SU-DHL-6 (cell line): ENCODE measurements around the gene ZNF365.

ENCODE experiments used
- H2AFZ ChIP-seq: fragments of 200-600 bp; sonication (generic); 2 replicates; pipeline ENCODE4 v1.6.1; 2014; ENCODE audit warnings: low read depth, mild to moderate bottlenecking, moderate library complexity, mixed read lengths, antibody characterized with exemption, low read length; ENCODE audit not compliant: severe bottlenecking
- H3F3A ChIP-seq: fragments of 200-600 bp; shearing (Covaris generic); 2 replicates; pipeline ENCODE4 v1.6.0; 2016; ENCODE audit warnings: antibody characterized with exemption, mild to moderate bottlenecking; ENCODE audit not compliant: insufficient read depth
- H3K27ac ChIP-seq: fragments of 200-600 bp; sonication (generic); 2 replicates; pipeline ENCODE4 v1.5.1; 2016; ENCODE audit warnings: low read depth, mild to moderate bottlenecking, low read length, moderate library complexity, mixed read lengths
- H3K27me3 ChIP-seq: fragments of 200-600 bp; sonication (generic), shearing (Covaris generic); 2 replicates; pipeline ENCODE4 v1.6.0; 2014; ENCODE audit warnings: mild to moderate bottlenecking, low read length
- H3K36me3 ChIP-seq: fragments of 200-600 bp; sonication (generic); 2 replicates; pipeline ENCODE4 v1.6.1; 2014; ENCODE audit warnings: mild to moderate bottlenecking, low read length, mixed read lengths
- H3K4me2 ChIP-seq: fragments of 300-600, 200-600 bp; shearing (Covaris generic), sonication (generic); 2 replicates; pipeline ENCODE4 v1.6.0; 2014; ENCODE audit warnings: low read length, low read depth, mild to moderate bottlenecking; ENCODE audit not compliant: poor library complexity, severe bottlenecking
- H3K4me3 ChIP-seq: fragments of 200-600 bp; sonication (generic); 2 replicates; pipeline ENCODE4 v1.5.1; 2014; ENCODE audit warnings: antibody characterized with exemption, low read length, mild to moderate bottlenecking, mixed read lengths; ENCODE audit not compliant: insufficient read depth, poor library complexity, severe bottlenecking
- H3K79me2 ChIP-seq: fragments of 200-600 bp; sonication (generic); 2 replicates; pipeline ENCODE4 v1.6.1; 2014; ENCODE audit warnings: mild to moderate bottlenecking, low read length, moderate library complexity; ENCODE audit not compliant: insufficient read depth
- H3K9ac ChIP-seq: fragments of 200-600 bp; sonication (generic); 2 replicates; pipeline ENCODE4 v1.7.0; 2014; ENCODE audit warnings: mild to moderate bottlenecking, low read length
- H3K9me2 ChIP-seq: fragments of 200-600 bp; sonication (generic); replicated peaks from 2 replicates; pipeline ENCODE4 v1.6.1; 2014; ENCODE audit warnings: low read length; ENCODE audit not compliant: insufficient read depth
- H3K9me3 ChIP-seq: fragments of 200-600 bp; sonication (generic); 2 replicates; pipeline ENCODE4 v1.6.1; 2014; ENCODE audit warnings: low read length, mixed read lengths; ENCODE audit not compliant: insufficient read depth
- H4K20me1 ChIP-seq: fragments of 200-600 bp; sonication (generic); 2 replicates; pipeline ENCODE4 v1.6.1; 2014; ENCODE audit warnings: low read depth, mild to moderate bottlenecking, antibody characterized with exemption, low read length, moderate library complexity, mixed read lengths
- EZH2phosphoT487 ChIP-seq: fragments of 200-600 bp; sonication (generic), shearing (Covaris generic); conservative IDR thresholded peaks from 2 replicates; pipeline ENCODE4 v1.6.1; 2018; ENCODE audit warnings: mild to moderate bottlenecking, antibody characterized with exemption, low read length, moderate library complexity, mixed read lengths
- TF ChIP-seq, protein P1 (sequence below): fragments of 200-600 bp; sonication (generic); IDR thresholded peaks from one replicate; pipeline ENCODE4 v1.5.1; 2017; ENCODE audit warnings: antibody characterized with exemption, mild to moderate bottlenecking, low read length, moderate library complexity; ENCODE audit not compliant: insufficient read depth, poor library complexity, severe bottlenecking

Gene ZNF365

DNA sequence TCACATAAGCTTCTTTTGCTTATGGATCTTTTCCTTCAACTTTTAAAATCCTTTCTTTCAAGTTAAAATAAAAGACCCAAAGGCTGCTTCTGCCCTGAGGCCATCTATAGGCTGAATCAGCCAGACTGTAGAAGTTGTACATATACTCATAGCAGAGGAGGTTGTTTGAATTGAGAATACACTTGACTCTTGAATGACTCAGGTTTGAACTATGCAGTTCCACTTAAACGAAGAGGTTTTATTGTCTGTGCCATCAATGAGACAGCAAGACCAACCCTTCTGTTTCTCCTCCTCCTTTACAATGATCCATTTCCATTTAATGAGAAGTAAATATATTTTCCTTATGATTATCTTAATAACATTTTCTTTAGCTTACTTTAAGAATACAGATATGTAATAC lies 5.8 kb downstream of the ZNF365 start:
- no peak overlapping the region for H3K9ac ChIP-seq
- H3K4me2 ChIP-seq: no peak overlapping the region
- H3K36me3 ChIP-seq: no peaks in the 10 kb centered on the region
- H3K4me3 ChIP-seq: no peak overlapping the region
- H3K27me3 ChIP-seq: no peaks in the 10 kb centered on the region
- H3F3A ChIP-seq: no peaks in the 10 kb centered on the region
- H2AFZ ChIP-seq: no peak overlapping the region
- no peaks in the 10 kb centered on the region for H4K20me1 ChIP-seq
- no peaks in the 10 kb centered on the region for H3K9me3 ChIP-seq
- H3K27ac ChIP-seq: no peak overlapping the region
- H3K9me2 ChIP-seq: no peaks in the 10 kb centered on the region
- H3K79me2 ChIP-seq: no peaks in the 10 kb centered on the region
- TF ChIP-seq, protein P1, sequence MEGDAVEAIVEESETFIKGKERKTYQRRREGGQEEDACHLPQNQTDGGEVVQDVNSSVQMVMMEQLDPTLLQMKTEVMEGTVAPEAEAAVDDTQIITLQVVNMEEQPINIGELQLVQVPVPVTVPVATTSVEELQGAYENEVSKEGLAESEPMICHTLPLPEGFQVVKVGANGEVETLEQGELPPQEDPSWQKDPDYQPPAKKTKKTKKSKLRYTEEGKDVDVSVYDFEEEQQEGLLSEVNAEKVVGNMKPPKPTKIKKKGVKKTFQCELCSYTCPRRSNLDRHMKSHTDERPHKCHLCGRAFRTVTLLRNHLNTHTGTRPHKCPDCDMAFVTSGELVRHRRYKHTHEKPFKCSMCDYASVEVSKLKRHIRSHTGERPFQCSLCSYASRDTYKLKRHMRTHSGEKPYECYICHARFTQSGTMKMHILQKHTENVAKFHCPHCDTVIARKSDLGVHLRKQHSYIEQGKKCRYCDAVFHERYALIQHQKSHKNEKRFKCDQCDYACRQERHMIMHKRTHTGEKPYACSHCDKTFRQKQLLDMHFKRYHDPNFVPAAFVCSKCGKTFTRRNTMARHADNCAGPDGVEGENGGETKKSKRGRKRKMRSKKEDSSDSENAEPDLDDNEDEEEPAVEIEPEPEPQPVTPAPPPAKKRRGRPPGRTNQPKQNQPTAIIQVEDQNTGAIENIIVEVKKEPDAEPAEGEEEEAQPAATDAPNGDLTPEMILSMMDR: no peak
- no peak for TF ChIP-seq EZH2phosphoT487

DNA sequence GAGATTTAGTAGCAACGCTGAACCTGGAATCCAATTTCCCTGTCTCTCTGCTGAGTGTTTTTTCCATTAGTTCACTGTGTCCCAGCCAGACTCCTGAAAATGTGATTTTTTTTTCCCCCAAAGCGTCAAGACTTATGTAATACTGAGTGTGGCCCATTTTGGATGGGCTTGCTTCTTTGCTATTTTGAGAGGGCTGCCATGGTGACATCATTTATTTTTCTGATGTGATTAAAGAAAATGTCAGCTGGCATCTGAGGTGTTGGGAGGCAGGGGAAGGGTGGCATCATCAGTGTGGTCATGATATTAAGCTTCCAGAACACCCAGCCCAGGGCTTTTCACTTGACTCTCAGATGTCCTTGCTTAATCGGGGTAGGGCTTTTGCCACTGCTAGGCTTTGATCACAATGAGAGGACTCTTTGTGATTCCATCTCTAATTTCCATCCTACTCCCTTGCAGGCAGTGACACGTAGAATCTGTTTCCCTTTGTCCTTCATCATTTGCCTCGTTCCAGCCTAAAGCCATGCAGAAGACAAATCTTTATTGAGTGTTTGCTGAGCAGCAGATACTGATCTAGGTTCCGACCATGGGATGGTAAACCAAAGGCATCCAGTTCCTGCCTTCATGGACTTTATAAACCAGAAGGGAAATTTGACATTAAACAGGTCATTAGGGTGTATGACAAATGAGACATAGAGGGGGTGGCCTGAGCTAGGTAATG lies 7.4 kb downstream of the ZNF365 start:
- H3K27ac ChIP-seq: no peak overlapping the region
- no peak overlapping the region for H3K4me3 ChIP-seq
- no peaks in the 10 kb centered on the region for H3K9me2 ChIP-seq
- no peaks in the 10 kb centered on the region for H3K9me3 ChIP-seq
- no peak overlapping the region for H3K9ac ChIP-seq
- H4K20me1 ChIP-seq: no peaks in the 10 kb centered on the region
- no peak overlapping the region for H2AFZ ChIP-seq
- no peak overlapping the region for H3K4me2 ChIP-seq
- H3K27me3 ChIP-seq: no peaks in the 10 kb centered on the region
- no peaks in the 10 kb centered on the region for H3F3A ChIP-seq
- H3K79me2 ChIP-seq: no peaks in the 10 kb centered on the region
- H3K36me3 ChIP-seq: no peaks in the 10 kb centered on the region
- TF ChIP-seq EZH2phosphoT487: no peak
- TF ChIP-seq, protein P1: no peak

DNA sequence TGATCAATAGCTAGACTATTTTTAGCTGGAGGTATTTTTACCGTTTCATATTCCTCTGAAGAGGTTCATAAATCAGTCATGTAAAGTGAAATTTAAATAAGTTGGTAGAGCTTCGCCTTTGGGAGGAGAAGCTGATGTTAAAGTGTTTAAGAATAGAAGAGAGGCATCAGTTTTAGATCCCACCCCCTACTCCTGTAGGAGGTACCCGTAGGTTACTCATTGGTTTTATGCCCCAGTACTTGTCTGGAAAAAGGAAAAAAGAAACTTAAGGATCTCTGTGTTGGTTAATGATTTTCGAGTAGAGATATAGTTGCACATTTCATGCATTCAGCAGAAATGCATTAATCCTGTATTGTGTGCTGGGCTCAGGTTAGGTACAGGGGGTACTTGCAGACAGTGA lies 8.7 kb downstream of the ZNF365 start:
- TF ChIP-seq, protein P1: no peak
- TF ChIP-seq EZH2phosphoT487: no peak
- no peaks in the 10 kb centered on the region for H3K36me3 ChIP-seq
- H4K20me1 ChIP-seq: no peaks in the 10 kb centered on the region
- H2AFZ ChIP-seq: no peak overlapping the region
- H3K79me2 ChIP-seq: no peaks in the 10 kb centered on the region
- H3K4me2 ChIP-seq: no peak overlapping the region
- H3F3A ChIP-seq: no peaks in the 10 kb centered on the region
- no peaks in the 10 kb centered on the region; the same call in 1 of the 2 replicates for H3K9me2 ChIP-seq
- H3K9ac ChIP-seq: no peak overlapping the region
- no peak overlapping the region for H3K4me3 ChIP-seq
- H3K27ac ChIP-seq: no peak overlapping the region
- H3K9me3 ChIP-seq: no peaks in the 10 kb centered on the region
- no peaks in the 10 kb centered on the region for H3K27me3 ChIP-seq
